HEK293 (cell line): Measurements from ENCODE around the gene IL2RG.

Source experiments
- CTCF ChIA-PET: fragments of 350-600 bp; formaldehyde crosslinking; extraction: SDS; loops from one replicate; lab custom pipeline; 2021; ENCODE audit warnings: antibody characterized with exemption; lab: Yijun Ruan, JAX
- POLR2A ChIA-PET: fragments of 300-600 bp; formaldehyde crosslinking; extraction: SDS; loops from one replicate; lab custom pipeline; 2020; ENCODE audit warnings: antibody characterized with exemption, inconsistent platforms; lab: Yijun Ruan, JAX
- H3K27ac ChIP-seq: fragments of 200-500 bp; sonication (Bioruptor generic); 2 replicates; pipeline ENCODE4 v1.5.1; 2014; ENCODE audit warnings: low read depth, low read length, control low read depth, inconsistent platforms; ENCODE audit errors: extremely low read depth
- H3K36me3 ChIP-seq, 2 experiments: fragments of 200-500 bp in 1 of 2; sonication (Bioruptor generic) in 1 of 2; 1 replicate in 1 of 2; 2 replicates in 1 of 2; pipeline ENCODE4 v1.5.1; 2014 to 2017; ENCODE audit warnings: inconsistent platforms in 2 of 2, low read length in 2 of 2; ENCODE audit not compliant: control insufficient read depth in 2 of 2, insufficient read depth in 1 of 2
- H3K4me1 ChIP-seq: fragments of 200-500 bp; sonication (Bioruptor generic); 2 replicates; pipeline ENCODE4 v1.5.1; 2014; ENCODE audit warnings: mild to moderate bottlenecking, low read length, inconsistent platforms; ENCODE audit not compliant: control insufficient read depth, insufficient read depth
- H3K4me3 ChIP-seq: 2 replicates; pipeline ENCODE4 v1.5.1; 2011; ENCODE audit warnings: low read depth, mild to moderate bottlenecking, control low read depth, low read length, moderate library complexity
- H3K9me3 ChIP-seq: fragments of 200-500 bp; sonication (Bioruptor generic); 2 replicates; pipeline ENCODE4 v1.5.1; 2014; ENCODE audit warnings: low read depth, low read length, inconsistent platforms; ENCODE audit not compliant: control insufficient read depth, insufficient read depth
- BCL11B ChIP-seq: fragments of 450-650 bp; formaldehyde crosslinking; IDR thresholded peaks from 2 replicates; pipeline ENCODE4 v1.5.1; 2016; ENCODE audit warnings: low read depth, missing biosample characterization, missing genetic modification characterization
- FEZF1 ChIP-seq: fragments of 450-650 bp; formaldehyde crosslinking; IDR thresholded peaks from 2 replicates; pipeline ENCODE4 v1.5.1; 2016; ENCODE audit warnings: missing biosample characterization, missing genetic modification characterization
- GLI4 ChIP-seq: fragments of 450-650 bp; formaldehyde crosslinking; IDR thresholded peaks from 2 replicates; pipeline ENCODE4 v1.5.1; 2016; ENCODE audit warnings: missing biosample characterization, missing genetic modification characterization
- KLF10 ChIP-seq: fragments of 450-650 bp; IDR thresholded peaks from 2 replicates; pipeline ENCODE4 v1.5.1; 2018; ENCODE audit warnings: missing biosample characterization, mild to moderate bottlenecking, missing genetic modification characterization
- KLF8 ChIP-seq: fragments of 450-650 bp; formaldehyde crosslinking; IDR thresholded peaks from 2 replicates; pipeline ENCODE4 v1.5.1; 2016; ENCODE audit warnings: missing biosample characterization, missing genetic modification characterization
- MYNN ChIP-seq: fragments of 450-650 bp; formaldehyde crosslinking; IDR thresholded peaks from 2 replicates; pipeline ENCODE4 v1.5.1; 2016; ENCODE audit warnings: missing biosample characterization, missing genetic modification characterization, borderline replicate concordance
- YY2 ChIP-seq: fragments of 450-650 bp; formaldehyde crosslinking; IDR thresholded peaks from 2 replicates; pipeline ENCODE4 v1.5.1; 2016; ENCODE audit warnings: missing biosample characterization, missing genetic modification characterization
- ZBTB10 ChIP-seq: fragments of 450-650 bp; formaldehyde crosslinking; IDR thresholded peaks from 2 replicates; pipeline ENCODE4 v1.5.1; 2016; ENCODE audit warnings: missing biosample characterization, missing genetic modification characterization
- ZBTB21 ChIP-seq: fragments of 450-650 bp; formaldehyde crosslinking; IDR thresholded peaks from 2 replicates; pipeline ENCODE4 v1.5.1; 2017; ENCODE audit warnings: missing biosample characterization, missing genetic modification characterization
- ZBTB6 ChIP-seq: fragments of 450-650 bp; formaldehyde crosslinking; IDR thresholded peaks from 2 replicates; pipeline ENCODE4 v1.5.1; 2017; ENCODE audit warnings: missing biosample characterization, missing genetic modification characterization
- ZFHX2 ChIP-seq: fragments of 450-650 bp; formaldehyde crosslinking; conservative IDR thresholded peaks from 2 replicates; pipeline ENCODE4 v1.5.1; 2016; ENCODE audit warnings: missing biosample characterization, missing genetic modification characterization
- ZNF174 ChIP-seq: fragments of 450-650 bp; formaldehyde crosslinking; IDR thresholded peaks from 2 replicates; pipeline ENCODE4 v1.5.0; 2017; ENCODE audit warnings: missing biosample characterization, mild to moderate bottlenecking, missing genetic modification characterization
- ZNF280C ChIP-seq: fragments of 450-650 bp; formaldehyde crosslinking; IDR thresholded peaks from 2 replicates; pipeline ENCODE4 v1.5.1; 2016; ENCODE audit warnings: missing biosample characterization, missing genetic modification characterization
- ZNF302 ChIP-seq: fragments of 450-650 bp; formaldehyde crosslinking; IDR thresholded peaks from 2 replicates; pipeline ENCODE4 v1.5.1; 2016; ENCODE audit warnings: missing biosample characterization, missing genetic modification characterization, low read depth
- ZNF433 ChIP-seq: fragments of 450-650 bp; formaldehyde crosslinking; IDR thresholded peaks from 2 replicates; pipeline ENCODE4 v1.5.1; 2016; ENCODE audit warnings: missing biosample characterization, missing genetic modification characterization, low read depth
- ZNF561 ChIP-seq: fragments of 450-650 bp; IDR thresholded peaks from 2 replicates; pipeline ENCODE4 v1.5.1; 2018; ENCODE audit warnings: missing biosample characterization, missing genetic modification characterization, borderline replicate concordance
- ZNF585B ChIP-seq: fragments of 450-650 bp; formaldehyde crosslinking; IDR thresholded peaks from 2 replicates; pipeline ENCODE4 v1.5.1; 2016; ENCODE audit warnings: missing biosample characterization, missing genetic modification characterization
- ZNF629 ChIP-seq: fragments of 450-650 bp; formaldehyde crosslinking; IDR thresholded peaks from 2 replicates; pipeline ENCODE4 v1.5.1; 2017; ENCODE audit warnings: missing biosample characterization, missing genetic modification characterization
- ZNF639 ChIP-seq: fragments of 450-650 bp; formaldehyde crosslinking; IDR thresholded peaks from 2 replicates; pipeline ENCODE4 v1.5.1; 2016; ENCODE audit warnings: missing biosample characterization, missing genetic modification characterization
- ZSCAN5A ChIP-seq: fragments of 450-650 bp; formaldehyde crosslinking; IDR thresholded peaks from 2 replicates; pipeline ENCODE4 v1.5.1; 2016; ENCODE audit warnings: missing biosample characterization, missing genetic modification characterization

The IL2RG gene

GRCh38 chrX:71067089-71067488 lies 44.3 kb downstream of the IL2RG start:
- Histone ChIP-seq H3K36me3 (peaks cover 5 to 11% of the 10 kb centered on the region in 2 experiments; a peak in 2 of 3 replicates), H3K27ac (0 out of 2 replicates have a peak overlapping the region, but pooled peaks have one; percentile 77), H3K4me3 (peak overlapping the region; percentile 68), H3K4me1 (no peaks in the 10 kb centered on the region), H3K9me3 (no peaks in the 10 kb centered on the region; the same call in 1 of the 2 replicates)
- POLR2A ChIA-PET = interaction anchor here (1.1 to 1.4 kb wide), 3 partner anchors 15 to 115 kb away, joined by 3 to 11 read pairs (median 5); partner anchors contain the start of gene MED12
- CTCF ChIA-PET = no interaction called here
- no peak for TF ChIP-seq ZSCAN5A (tag by site-specific recombination)
- no peak for TF ChIP-seq ZNF174 (tag by site-specific recombination)
- no peak for TF ChIP-seq GLI4 (tag by site-specific recombination)
- TF ChIP-seq ZNF629 (tag by site-specific recombination) = no peak
- TF ChIP-seq ZBTB6 (tag by site-specific recombination) = no peak
- TF ChIP-seq KLF8 = no peak
- no peak for TF ChIP-seq ZNF561
- TF ChIP-seq ZBTB21 = no peak
- no peak for TF ChIP-seq ZBTB10 (tag by site-specific recombination)
- TF ChIP-seq ZNF585B (tag by site-specific recombination) = no peak
- no peak for TF ChIP-seq MYNN (tag by site-specific recombination)

GRCh38 chrX:71060127-71060526 lies 51.2 kb downstream of the IL2RG start:
- TF ChIP-seq ZFHX2 (tag by site-specific recombination) = no peak
- no peak for TF ChIP-seq YY2 (tag by site-specific recombination)
- TF ChIP-seq KLF10 (tag by site-specific recombination) = no peak
- TF ChIP-seq ZBTB10 (tag by site-specific recombination) = no peak
- no peak for TF ChIP-seq ZNF302 (tag by site-specific recombination)
- no peak for TF ChIP-seq ZNF280C (tag by site-specific recombination)
- TF ChIP-seq BCL11B (tag by site-specific recombination) = no peak
- TF ChIP-seq ZNF433 (tag by site-specific recombination) = no peak
- TF ChIP-seq ZNF639 (tag by site-specific recombination) = no peak
- no peak for TF ChIP-seq FEZF1 (tag by site-specific recombination)
- TF ChIP-seq, all 188 proteins: peak for 0
- ChIA-PET POLR2A (no interaction called here), CTCF (no interaction called here)

More at GRCh38 chrX:71060127-71060526, 51.2 kb downstream of the IL2RG start:
- H3K27ac ChIP-seq = no peak overlapping the region
- peaks cover 10 to 45% of the 10 kb centered on the region in 2 experiments for H3K36me3 ChIP-seq
- no peaks in the 10 kb centered on the region for H3K4me1 ChIP-seq
- no peaks in the 10 kb centered on the region; the same call in 1 of the 2 replicates for H3K9me3 ChIP-seq
- H3K4me3 ChIP-seq = no peak overlapping the region
